Left kidney (tissue), 8 donors: ENCODE data around the gene ZNF512. TPM values are rescaled to one million over a fixed set of nuclear protein-coding genes. Genes with fewer than 3 reads are reported as not detected.
"Not testable (repeated sequence)": the region's sequence is repeated elsewhere in the genome, so short reads cannot be mapped to it uniquely, and the experiment has no call there.

Source experiments
- DNase-seq: peaks from one replicate; pipeline ENCODE4 v3.0.0-alpha.2; 2013
- long read RNA-seq, 8 donors: transcript quantifications; one replicate each; lab custom pipeline, GENCODE V29; 2026
- polyA plus RNA-seq: library from polyadenylated mRNA; unstranded; fragments of 120-200 nt; gene quantifications from one replicate; pipeline ENCODE4 v1.2.1, GENCODE V29; 2013; ENCODE audit not compliant: insufficient read length

The ZNF512 gene, protein sequence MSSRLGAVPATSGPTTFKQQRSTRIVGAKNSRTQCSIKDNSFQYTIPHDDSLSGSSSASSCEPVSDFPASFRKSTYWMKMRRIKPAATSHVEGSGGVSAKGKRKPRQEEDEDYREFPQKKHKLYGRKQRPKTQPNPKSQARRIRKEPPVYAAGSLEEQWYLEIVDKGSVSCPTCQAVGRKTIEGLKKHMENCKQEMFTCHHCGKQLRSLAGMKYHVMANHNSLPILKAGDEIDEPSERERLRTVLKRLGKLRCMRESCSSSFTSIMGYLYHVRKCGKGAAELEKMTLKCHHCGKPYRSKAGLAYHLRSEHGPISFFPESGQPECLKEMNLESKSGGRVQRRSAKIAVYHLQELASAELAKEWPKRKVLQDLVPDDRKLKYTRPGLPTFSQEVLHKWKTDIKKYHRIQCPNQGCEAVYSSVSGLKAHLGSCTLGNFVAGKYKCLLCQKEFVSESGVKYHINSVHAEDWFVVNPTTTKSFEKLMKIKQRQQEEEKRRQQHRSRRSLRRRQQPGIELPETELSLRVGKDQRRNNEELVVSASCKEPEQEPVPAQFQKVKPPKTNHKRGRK
- polyA plus RNA-seq, result 90.0 TPM
- long read RNA-seq, donor 1, partial matches to known transcripts, result 0 of 7 reads
- long read RNA-seq, donor 1, other reads (novel, unspliced or antisense), result 0 of 7 reads
- long read RNA-seq, donor 2, transcript ZNF512-201 (14 exons, 3,541 nt), result major isoform, 6 of 9 reads
- long read RNA-seq, donor 2, partial matches to known transcripts, result 0 of 9 reads
- long read RNA-seq, donor 2, other reads (novel, unspliced or antisense), result 0 of 9 reads
- long read RNA-seq, donor 3, partial matches to known transcripts, result 0 of 2 reads
- long read RNA-seq, donor 3, other reads (novel, unspliced or antisense), result 0 of 2 reads
- long read RNA-seq, donor 4, result 0 reads
- long read RNA-seq, donor 5, transcript ZNF512-208 (13 exons, 3,543 nt), result minor isoform, 7 of 20 reads
- long read RNA-seq, donor 5, transcript ZNF512-201 (14 exons, 3,541 nt), result major isoform, 9 of 20 reads
- long read RNA-seq, donor 5, partial matches to known transcripts, result 0 of 20 reads
- long read RNA-seq, donor 5, other reads (novel, unspliced or antisense), result 0 of 20 reads
- long read RNA-seq, donor 6, transcript ZNF512-201 (14 exons, 3,541 nt), result major isoform, 5 of 10 reads
- long read RNA-seq, donor 6, partial matches to known transcripts, result 0 of 10 reads
- long read RNA-seq, donor 6, other reads (novel, unspliced or antisense), result 0 of 10 reads
- long read RNA-seq, donor 7, transcript ZNF512-208 (13 exons, 3,543 nt), result minor isoform, 5 of 51 reads
- long read RNA-seq, donor 7, transcript ZNF512-201 (14 exons, 3,541 nt), result major isoform, 6 of 51 reads
- long read RNA-seq, donor 7, partial matches to known transcripts, result 36 of 51 reads
- long read RNA-seq, donor 7, other reads (novel, unspliced or antisense), result 0 of 51 reads
- long read RNA-seq, donor 8, partial matches to known transcripts, result 0 of 6 reads
- long read RNA-seq, donor 8, other reads (novel, unspliced or antisense), result 0 of 6 reads

GRCh38 chr2:27582695-27583389 lies at the start of gene ZNF512:
Gene ZNF512, plus strand, starts transcription at chr2:27583042. Its CDS starts 71 bp downstream, at chr2:27583113.
- peak; percentile 91 for DNase-seq

DNA sequence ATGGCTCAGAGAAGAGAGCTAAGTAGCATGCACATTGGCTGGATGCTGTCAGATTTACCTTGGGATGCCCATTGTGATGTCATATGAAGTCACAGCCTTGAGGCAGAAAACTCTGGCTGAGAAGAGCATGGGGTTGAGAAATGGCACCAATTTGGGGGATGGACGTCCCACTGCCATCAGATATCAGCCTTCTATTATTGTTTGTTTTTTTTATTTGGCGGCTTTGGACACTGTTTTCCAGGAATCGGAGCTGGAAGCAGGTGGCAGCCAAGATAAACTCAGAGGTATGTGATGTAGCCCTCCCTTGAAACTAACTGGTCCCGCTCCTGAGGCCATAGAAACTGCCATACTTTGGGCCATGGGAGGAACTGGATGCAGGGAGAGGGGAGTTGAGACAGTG lies 45.6 kb upstream of the ZNF512 start:
- no peak for DNase-seq

DNA sequence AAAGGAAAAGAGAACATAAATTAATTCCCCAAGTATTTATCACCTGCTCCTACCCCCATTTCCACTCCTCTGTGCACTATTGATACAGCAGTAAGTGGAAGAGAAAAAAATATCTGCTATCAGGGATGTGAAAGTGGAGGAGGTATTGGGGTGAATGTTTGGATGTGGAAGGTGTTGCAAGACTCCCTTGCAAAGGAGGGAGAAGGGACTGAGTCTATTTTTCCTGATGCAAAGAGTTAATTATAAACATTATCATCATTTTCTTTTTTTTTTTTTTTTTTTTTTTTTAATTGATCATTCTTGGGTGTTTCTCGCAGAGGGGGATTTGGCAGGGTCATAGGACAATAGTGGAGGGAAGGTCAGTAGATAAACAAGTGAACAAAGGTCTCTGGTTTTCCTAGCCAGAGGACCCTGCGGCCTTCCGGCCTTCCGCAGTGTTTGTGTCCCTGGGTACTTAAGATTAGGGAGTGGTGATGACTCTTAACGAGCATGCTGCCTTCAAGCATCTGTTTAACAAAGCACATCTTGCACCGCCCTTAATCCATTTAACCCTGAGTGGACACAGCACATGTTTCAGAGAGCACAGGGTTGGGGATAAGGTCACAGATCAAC lies 43.9 kb upstream of the ZNF512 start:
- DNase-seq, result not testable (repeated sequence)

DNA sequence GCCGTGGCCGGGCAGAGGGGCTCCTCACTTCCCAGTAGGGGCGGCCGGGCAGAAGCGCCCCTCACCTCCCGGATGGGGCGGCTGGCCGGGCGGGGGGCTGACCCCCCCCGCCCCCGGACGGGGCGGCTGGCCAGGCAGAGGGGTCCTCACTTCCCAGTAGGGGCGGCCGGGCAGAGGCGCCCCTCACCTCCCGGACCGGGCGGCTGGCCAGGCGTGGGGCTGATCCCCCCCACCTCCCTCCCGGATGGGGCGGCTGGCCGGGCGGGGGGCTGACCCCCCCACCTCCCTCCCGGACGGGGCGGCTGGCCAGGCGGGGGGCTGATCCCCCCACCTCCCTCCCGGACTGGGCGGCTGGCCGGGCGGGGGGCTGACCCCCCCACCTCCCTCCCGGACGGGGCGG lies 43.2 kb upstream of the ZNF512 start:
- DNase-seq, result not testable (repeated sequence)

DNA sequence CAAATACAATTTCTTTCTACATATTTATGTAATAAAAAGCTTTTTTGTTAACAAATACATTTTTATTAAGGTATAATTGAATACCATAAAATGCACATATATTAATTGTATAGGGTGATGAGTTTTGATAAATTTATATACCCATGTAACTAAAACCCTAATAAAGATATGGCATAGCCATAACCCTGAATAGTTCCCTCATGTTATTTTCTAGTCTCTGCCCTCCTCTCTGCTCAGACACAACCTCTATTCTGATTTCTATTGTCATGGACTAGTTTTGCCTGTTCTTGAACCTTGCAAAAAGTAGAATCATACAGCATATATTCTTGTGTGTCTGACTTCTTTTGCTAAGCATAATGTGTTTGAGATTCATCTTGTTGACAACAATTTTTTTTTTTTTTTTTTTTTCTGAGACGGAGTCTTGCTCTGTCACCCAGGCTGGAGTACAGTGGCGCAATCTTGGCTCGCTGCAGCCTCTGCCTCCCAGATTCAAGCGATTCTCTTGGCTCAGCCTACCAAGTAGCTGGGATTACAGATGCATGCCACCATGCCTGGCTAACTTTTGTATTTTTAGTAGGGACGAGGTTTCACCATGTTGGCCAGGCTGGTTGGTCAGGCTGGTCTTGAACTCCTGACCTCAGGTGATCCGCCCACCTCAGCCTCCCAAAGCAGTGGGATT lies 38.6 kb upstream of the ZNF512 start:
- no peak for DNase-seq

GRCh38 chr2:27545348-27546141 lies 37.3 kb upstream of the ZNF512 start:
- DNase-seq, result no peak

DNA sequence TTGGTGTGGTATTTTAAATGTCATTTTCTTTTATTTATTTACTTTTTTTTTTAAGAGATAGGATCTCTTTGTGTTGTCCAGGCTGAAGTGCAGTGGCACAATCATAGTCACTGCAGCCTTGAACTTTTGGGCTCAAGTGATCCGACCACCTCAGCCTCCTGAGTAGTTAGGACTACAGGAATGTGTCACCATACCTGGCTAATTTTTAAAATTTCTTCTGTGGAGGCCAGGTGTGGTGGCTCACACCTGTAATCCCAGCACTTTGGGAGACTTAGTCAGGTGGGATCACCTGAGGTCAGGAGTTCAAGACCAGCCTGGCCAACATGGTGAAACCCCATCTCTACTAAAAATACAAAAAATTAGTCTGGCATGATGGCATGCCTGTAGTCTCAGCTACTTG lies 33.5 kb upstream of the ZNF512 start:
- no peak for DNase-seq

DNA sequence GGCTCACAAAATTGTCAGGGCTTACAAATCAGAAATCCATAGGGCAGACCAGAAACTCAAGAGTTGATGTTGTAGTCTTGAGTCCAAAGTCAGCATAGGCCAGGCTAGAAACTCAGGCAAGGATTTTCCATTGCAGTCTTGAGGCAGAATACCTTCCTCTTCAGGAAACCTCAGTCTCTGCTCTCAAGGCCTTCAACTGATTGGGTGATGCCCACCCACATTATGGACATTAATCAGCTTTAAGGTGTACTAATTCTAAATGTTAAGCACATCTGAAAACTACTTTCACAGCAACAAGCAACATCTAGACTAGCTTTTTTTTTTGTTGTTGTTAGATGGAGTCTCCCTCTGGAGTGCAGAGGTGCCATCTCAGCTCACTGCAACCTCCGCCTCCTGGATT lies 31.3 kb upstream of the ZNF512 start:
- no peak for DNase-seq

- DNase-seq, result no peak
Observed at GRCh38 chr2:27552941-27553340, 29.9 kb upstream of the ZNF512 start.

DNA sequence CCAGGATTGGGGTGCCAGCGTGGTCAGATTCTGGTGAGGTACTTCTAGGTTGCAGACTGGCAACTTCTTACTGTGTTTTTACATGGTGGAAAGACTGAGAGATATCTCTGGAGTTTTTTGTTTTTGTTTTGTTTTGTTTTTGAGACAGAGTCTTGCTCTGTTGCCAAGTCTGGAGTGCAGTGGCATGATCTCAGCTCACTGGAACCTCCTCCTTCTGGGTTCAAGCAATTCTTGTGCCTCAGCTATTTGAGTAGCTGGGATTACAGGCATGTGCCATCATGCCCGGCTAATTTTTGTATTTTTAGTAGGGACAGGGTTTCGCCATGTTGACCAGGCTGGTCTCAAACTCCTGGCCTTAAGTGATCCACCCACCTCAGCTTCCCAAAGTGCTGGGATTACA lies 28.4 kb upstream of the ZNF512 start:
- DNase-seq, result not testable (repeated sequence)

DNA sequence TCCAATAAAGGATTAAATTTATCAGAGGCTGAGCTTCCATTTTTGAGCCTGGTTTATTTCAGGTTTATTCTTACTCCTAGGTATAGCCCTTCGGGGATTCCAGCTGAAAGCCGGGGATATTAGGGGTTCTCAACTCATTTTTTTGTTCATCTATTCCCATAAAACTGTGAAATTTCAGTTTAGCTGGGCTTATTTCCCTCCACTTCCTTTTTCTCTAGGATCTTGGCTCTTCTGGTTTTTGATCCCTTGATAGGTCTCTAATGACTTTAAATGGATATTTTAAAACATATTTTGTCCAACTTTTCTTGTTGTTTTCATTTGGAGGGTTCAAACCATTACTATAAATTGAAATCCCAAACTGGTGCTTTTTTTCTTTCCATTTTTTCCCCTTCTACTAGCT lies 23.6 kb upstream of the ZNF512 start:
- DNase-seq, result no peak

DNA sequence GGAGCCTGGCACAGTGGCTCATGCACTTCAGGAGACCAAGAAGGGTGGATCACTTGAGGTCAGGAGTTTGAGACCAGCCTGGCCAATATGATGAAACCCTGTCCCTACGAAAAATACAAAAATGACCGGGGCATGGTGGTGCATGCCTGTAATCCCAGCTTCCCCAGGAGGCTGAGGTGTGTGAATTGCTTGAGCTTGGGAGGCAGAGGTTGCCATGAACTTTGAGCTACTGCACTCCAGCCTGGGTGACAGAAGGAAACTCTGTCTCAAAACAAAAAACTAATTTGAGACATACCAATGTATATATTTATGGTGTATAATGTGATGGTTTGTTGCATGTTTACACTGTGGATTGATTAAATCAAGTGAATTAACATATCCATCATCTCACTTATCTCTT lies 21.8 kb upstream of the ZNF512 start:
- DNase-seq, result no peak

GRCh38 chr2:27566628-27567027 lies 16.2 kb upstream of the ZNF512 start:
- DNase-seq, result no peak

DNA sequence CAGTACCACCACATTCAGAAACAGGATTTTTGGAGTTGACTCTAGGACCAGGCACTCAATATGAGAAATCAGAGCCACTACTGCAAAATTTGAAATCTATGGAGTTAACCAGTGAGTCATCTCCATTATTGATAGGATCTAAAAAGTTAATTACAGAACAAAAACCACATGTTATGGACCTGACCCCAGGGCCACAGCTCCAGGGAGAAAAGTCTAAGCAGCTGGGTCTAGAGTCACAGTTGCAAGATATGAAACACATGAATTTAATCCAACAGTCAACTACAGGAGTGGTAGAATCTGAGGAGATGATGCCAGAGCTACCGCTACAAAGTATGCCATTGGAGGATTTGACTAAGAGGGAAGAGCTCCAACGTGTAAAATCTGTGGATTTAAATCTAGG lies 13.4 kb upstream of the ZNF512 start:
- no peak for DNase-seq

GRCh38 chr2:27571197-27571596 lies 11.6 kb upstream of the ZNF512 start:
- DNase-seq, result no peak

GRCh38 chr2:27571681-27572080 lies 11.2 kb upstream of the ZNF512 start:
- no peak for DNase-seq

- DNase-seq, result no peak
Observed at GRCh38 chr2:27572439-27572838, 10.4 kb upstream of the ZNF512 start.

DNA sequence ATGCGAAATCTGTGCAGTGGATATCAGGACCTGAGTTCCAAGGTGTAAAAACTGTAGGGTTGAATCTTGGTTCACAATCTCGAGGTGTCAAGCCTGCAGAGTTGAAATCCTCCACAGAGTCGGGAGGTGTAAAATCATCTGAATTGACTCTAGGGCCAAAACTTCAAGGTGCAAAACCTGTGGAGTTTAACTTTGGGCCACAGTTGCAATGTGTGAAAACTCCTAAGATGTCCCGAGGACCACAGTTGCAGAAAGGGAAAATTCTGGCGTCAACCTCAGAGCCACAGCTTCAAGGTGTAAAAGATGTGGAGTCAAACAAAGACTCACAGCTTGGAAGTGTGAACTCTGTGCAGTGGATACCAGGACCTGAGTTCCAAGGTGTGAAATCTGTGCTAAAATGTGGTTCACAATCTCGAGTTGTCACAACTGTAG lies 9.8 kb upstream of the ZNF512 start:
- no peak for DNase-seq

- DNase-seq, result no peak
Observed at GRCh38 chr2:27573452-27573851, 9.4 kb upstream of the ZNF512 start.
